Melanocyte of skin (primary cell): ENCODE results near the gene TMIE. TPM values are rescaled to one million over a fixed set of nuclear protein-coding genes. Genes with fewer than 3 reads are reported as not detected.

Source experiments
- small RNA-seq, 2 donors: library from RNA; depleted of rRNA; stranded (forward); fragments of <200 nt; gene quantifications; one replicate each; pipeline ENCODE3, GENCODE V24; 2012
- total RNA-seq, 2 donors: library from RNA; depleted of rRNA; stranded (reverse); fragments of >200 nt; gene quantifications; 2 replicates each; pipeline ENCODE4 v1.2.3, GENCODE V29; 2012

The TMIE gene, protein sequence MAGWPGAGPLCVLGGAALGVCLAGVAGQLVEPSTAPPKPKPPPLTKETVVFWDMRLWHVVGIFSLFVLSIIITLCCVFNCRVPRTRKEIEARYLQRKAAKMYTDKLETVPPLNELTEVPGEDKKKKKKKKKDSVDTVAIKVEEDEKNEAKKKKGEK
- not detected for total RNA-seq

GRCh38 chr3:46701181-46701939 lies at the start of gene TMIE:
Gene TMIE (plus strand): TSS chr3:46701392. CDS start chr3:46701488, 96 bp downstream.

GRCh38 chr3:46693038-46693891 lies 7.9 kb upstream of the TMIE start, which contains the start of gene ALS2CL:
Gene ALS2CL (minus strand): TSS chr3:46693679. CDS start chr3:46689440, 4,239 bp downstream.

GRCh38 chr3:46717447-46718231 lies 16.4 kb downstream of the TMIE start, which contains the start of gene PRSS50:
Gene PRSS50 (minus strand): TSS chr3:46717869. CDS start chr3:46717824, 45 bp downstream.

Small RNA genes within 50 kb of the gene (small RNA-seq; reads per million reads assigned to genes)
- gene PRSS45 = 0 reads per million in 2 donors

Other genes starting within 250 kb of the TMIE start
- 1 to 10 TPM in 1 of 2 donors, not detected in 1; 3.4 TPM for gene LTF, start 236.5 kb upstream of the TMIE start, total RNA-seq
- not detected for gene RTP3, start 203.4 kb upstream of the TMIE start, total RNA-seq
- gene LRRC2, start 135.1 kb upstream of the TMIE start, total RNA-seq = 1 to 10 TPM; 2.0 to 8.3 TPM
- not detected for gene FAM240A, start 88.9 kb upstream of the TMIE start, total RNA-seq
- gene ALS2CL, start 7.7 kb upstream of the TMIE start, total RNA-seq = 1 to 10 TPM in 1 of 2 donors, under 1 TPM in 1; 0.67 to 4.5 TPM
- not detected for gene PRSS50, start 16.5 kb downstream of the TMIE start, total RNA-seq
- not detected for gene MYL3, start 162.1 kb downstream of the TMIE start, total RNA-seq
- gene PTH1R, start 176.3 kb downstream of the TMIE start, total RNA-seq = under 1 TPM in 1 of 2 donors, not detected in 1; 0.33 TPM